GM15510 (cell line): ENCODE data around the gene AGPAT1.
A peak's percentile ranks its signal among the peaks of the same experiment; 100 is the strongest.

ENCODE experiments used
- POLR2A ChIP-seq: IDR thresholded peaks from 3 replicates; pipeline ENCODE4 v1.6.1; 2011; ENCODE audit warnings: borderline replicate concordance; ENCODE audit not compliant: insufficient read length; ENCODE audit errors: extremely low read depth

The AGPAT1 gene

GRCh38 chr6:32181148-32181702 lies 5.3 kb upstream of the AGPAT1 start:
- no peak for TF ChIP-seq POLR2A

- no peak for TF ChIP-seq POLR2A
Observed at GRCh38 chr6:32179766-32180405, 4.0 kb upstream of the AGPAT1 start.

- peak; percentile 2 for TF ChIP-seq POLR2A
Observed at GRCh38 chr6:32178547-32179440, 2.9 kb upstream of the AGPAT1 start.

- peak; percentile 49 for TF ChIP-seq POLR2A
Observed at GRCh38 chr6:32177788-32178546, 2.1 kb upstream of the AGPAT1 start, which contains the start of gene RNF5. TSS of gene RNF5 (plus strand) at chr6:32178405. CDS start at chr6:32178512, 107 bp downstream.

GRCh38 chr6:32177183-32177787 lies 1.4 kb upstream of the AGPAT1 start:
- no peak for TF ChIP-seq POLR2A

GRCh38 chr6:32176476-32177182 lies 745 bp upstream of the AGPAT1 start:
- no peak for TF ChIP-seq POLR2A

- no peak for TF ChIP-seq POLR2A
Observed at GRCh38 chr6:32175322-32175710, 568 bp downstream of the AGPAT1 start.

GRCh38 chr6:32174416-32174815 lies 1.5 kb downstream of the AGPAT1 start:
- no peak for TF ChIP-seq POLR2A

GRCh38 chr6:32173051-32173727 lies 2.7 kb downstream of the AGPAT1 start:
- no peak for TF ChIP-seq POLR2A

GRCh38 chr6:32171234-32171633 lies 4.7 kb downstream of the AGPAT1 start:
- no peak for TF ChIP-seq POLR2A

- no peak for TF ChIP-seq POLR2A
Observed at GRCh38 chr6:32170294-32170693, 5.6 kb downstream of the AGPAT1 start.

GRCh38 chr6:32168807-32169591 lies 6.9 kb downstream of the AGPAT1 start:
- TF ChIP-seq POLR2A = no peak

- no peak for TF ChIP-seq POLR2A
Observed at GRCh38 chr6:32168350-32168749, 7.5 kb downstream of the AGPAT1 start.

- no peak for TF ChIP-seq POLR2A
Observed at GRCh38 chr6:32167761-32168262, 8.1 kb downstream of the AGPAT1 start.
